NB4 (cell line): ENCODE results near the gene SKIC8.

ENCODE experiments used
- POLR2A ChIP-seq: IDR thresholded peaks from 2 replicates; pipeline ENCODE4 v1.6.1; 2011; ENCODE audit warnings: mild to moderate bottlenecking; ENCODE audit not compliant: insufficient read length; ENCODE audit errors: extremely low read depth
- TF ChIP-seq, protein P1 (sequence below): IDR thresholded peaks from one replicate; pipeline ENCODE4 v1.5.1; 2012; ENCODE audit warnings: low read depth, low read length
- TF ChIP-seq, protein P2 (sequence below): IDR thresholded peaks from 2 replicates; pipeline ENCODE4 v1.6.1; 2011; ENCODE audit warnings: low read depth, low read length

DNA sequence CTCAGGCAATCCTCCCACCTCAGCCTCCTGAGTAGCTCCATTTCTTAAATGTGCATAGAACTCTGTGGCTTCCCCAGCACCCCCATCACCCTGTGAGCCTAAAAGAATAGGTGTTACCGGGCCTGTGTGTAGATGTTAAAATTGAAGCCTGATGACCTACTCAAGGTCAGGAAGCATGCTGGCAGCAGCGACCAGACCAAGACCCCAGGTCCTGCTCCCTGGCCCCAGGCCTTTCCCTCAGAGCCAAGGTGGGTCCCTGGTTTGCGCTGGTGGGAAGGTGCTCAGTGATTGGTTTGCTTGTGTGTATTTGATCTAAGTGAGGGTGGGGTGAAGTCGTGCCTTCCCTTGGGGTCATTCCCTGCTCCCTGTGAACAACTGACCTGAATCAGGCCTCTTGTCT is 22.4 kb upstream of the SKIC8 start:
- TF ChIP-seq, protein P1, sequence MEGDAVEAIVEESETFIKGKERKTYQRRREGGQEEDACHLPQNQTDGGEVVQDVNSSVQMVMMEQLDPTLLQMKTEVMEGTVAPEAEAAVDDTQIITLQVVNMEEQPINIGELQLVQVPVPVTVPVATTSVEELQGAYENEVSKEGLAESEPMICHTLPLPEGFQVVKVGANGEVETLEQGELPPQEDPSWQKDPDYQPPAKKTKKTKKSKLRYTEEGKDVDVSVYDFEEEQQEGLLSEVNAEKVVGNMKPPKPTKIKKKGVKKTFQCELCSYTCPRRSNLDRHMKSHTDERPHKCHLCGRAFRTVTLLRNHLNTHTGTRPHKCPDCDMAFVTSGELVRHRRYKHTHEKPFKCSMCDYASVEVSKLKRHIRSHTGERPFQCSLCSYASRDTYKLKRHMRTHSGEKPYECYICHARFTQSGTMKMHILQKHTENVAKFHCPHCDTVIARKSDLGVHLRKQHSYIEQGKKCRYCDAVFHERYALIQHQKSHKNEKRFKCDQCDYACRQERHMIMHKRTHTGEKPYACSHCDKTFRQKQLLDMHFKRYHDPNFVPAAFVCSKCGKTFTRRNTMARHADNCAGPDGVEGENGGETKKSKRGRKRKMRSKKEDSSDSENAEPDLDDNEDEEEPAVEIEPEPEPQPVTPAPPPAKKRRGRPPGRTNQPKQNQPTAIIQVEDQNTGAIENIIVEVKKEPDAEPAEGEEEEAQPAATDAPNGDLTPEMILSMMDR, result no peak
- no peak for TF ChIP-seq POLR2A
- TF ChIP-seq, protein P2, sequence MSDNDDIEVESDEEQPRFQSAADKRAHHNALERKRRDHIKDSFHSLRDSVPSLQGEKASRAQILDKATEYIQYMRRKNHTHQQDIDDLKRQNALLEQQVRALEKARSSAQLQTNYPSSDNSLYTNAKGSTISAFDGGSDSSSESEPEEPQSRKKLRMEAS, result no peak
